GM18909 (cell line): ENCODE results near the gene RPRML.
"Not testable (repeated sequence)": the region's sequence is repeated elsewhere in the genome, so short reads cannot be mapped to it uniquely, and the experiment has no call there.

Experiments
- ATAC-seq: cut with Tn5 transposase; IDR thresholded peaks from one replicate; pipeline ENCODE4 v1.9.1; 2021; ENCODE audit warnings: mild to moderate bottlenecking; ENCODE audit not compliant: unreplicated experiment, poor library complexity

Gene RPRML

DNA sequence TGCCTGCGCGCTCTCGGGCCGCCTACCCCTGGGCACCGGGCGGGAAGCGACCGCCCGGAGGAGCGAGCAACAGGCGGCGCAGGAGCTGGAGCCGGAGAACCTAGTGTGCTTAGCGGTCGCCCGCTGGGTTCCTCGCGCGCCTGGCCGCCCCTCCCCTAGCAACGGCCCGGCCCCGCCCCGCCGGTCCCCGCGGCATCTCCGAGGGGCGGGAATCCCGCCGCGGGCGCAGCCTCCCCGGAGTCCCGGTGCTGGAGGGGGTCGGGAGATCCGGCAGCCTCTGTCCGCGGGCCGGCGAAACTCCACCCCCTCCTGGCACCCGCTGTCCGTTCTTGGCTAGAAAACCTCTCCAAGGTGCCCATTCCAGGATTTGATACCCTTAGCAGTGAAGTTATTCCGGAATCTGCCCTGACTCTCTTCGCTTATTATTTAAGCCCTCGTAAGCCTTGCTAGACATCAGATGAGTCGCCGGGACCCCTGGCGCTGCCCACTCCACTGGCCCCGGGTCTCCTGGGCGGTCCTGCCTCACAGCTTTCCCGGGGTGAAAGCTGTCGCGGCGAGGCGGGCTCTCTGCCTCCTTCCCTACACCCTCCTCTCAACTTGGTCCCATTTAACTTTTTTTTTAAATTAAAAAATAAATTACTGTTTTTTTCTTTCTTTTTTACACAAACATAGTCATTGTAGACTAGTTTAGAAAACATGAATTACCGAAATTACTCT lies at the start of gene RPRML:
Gene RPRML (minus strand): TSS at position 107 of the 717 bp plus-strand sequence. CDS start 246 bp downstream, outside the sequence.
- ATAC-seq: no peak

DNA sequence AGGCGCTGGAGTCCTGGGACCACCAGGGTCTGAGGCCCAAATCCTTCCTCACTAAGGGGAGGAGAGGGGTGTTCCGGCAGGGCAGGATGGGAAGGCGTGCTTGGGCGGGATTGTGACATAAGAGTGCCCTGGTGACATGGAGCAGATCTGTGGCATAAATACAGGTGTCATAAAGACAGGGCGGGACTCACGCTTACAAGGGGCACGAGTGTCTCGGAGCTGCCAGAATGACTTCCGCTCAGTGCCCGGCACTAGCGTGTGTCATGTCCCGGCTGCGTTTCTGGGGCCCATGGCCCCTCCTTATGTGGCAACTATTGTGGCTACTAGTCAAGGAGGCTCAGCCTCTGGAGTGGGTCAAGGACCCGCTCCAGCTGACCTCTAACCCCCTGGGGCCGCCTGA lies 37.9 kb upstream of the RPRML start:
- ATAC-seq: not testable (repeated sequence)

DNA sequence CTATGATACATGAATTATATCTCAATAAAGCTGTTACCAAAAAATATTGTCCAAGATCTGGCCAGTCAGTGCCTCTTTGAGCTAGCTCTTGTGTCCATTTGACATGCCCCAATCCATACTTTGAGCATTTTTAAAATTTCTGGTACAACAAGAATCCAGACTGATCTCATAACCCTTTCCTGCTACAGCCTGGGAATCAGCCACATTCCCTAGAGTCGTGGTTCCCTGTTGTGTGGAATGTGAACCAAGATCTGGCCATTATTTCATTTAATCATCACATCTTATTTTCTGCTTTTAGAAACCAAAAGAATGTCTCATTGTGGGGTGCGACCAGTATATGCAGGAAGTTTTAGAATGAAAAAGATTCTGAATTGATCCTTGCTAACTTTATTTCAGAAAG lies 34.3 kb upstream of the RPRML start:
- ATAC-seq: no peak

DNA sequence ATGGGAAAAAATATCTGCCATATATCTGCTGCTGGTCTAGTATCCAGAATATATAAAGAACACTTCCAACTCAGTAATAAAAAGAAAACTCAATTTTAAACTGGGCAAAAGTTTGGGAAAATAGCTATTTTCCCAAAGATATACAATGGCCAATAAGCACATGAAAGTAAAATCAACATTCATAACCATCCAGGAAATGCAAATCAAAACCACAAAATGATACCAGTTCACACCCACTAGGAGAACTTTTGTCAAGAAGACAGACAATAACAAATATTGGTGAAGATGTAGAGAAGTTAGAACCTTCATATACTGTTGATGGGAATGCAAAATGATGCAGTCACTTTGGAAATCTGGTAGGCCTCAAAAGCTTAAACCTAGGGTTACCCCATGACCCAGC lies 33.4 kb upstream of the RPRML start:
- no peak for ATAC-seq

DNA sequence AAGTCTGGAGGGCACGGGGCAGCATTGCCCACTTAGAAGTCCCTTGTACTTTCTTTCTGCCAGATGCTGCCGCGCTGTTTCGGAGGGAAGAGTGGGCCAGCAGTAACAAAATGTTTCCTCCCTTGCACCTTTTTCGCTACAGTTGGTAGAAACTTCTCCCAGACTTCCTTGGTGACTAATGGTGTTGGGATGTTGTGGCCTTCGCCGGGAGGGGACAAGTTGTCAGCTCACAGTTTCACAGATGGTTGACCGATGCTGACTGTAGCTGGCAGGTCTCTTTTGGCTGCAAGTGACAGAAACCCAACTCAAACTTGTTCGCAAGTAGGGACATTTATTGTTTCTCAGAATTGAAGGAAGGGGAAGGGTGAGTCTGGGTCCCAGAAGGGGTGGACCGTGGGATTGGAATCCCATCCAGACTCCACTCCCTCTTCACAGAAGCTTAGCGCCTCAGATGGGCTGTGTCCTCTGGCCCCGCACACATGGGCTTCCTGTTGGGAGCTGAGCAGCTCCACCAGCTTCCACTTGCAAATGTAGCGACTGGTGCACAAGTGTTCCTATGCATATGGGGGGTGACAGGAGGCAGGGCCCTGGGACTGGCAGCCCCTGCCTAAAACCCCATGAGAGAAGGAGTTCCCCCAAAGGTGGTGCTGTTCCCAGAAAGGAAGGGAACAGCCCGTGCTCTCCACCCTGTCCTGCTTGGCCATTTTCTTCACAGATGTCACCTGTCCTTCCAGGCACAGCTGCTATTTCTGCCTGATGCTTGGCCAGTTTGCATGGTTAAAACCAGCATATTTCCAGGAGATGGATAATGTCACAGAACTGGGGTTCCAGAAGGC lies 30.9 kb upstream of the RPRML start:
- ATAC-seq: no peak

DNA sequence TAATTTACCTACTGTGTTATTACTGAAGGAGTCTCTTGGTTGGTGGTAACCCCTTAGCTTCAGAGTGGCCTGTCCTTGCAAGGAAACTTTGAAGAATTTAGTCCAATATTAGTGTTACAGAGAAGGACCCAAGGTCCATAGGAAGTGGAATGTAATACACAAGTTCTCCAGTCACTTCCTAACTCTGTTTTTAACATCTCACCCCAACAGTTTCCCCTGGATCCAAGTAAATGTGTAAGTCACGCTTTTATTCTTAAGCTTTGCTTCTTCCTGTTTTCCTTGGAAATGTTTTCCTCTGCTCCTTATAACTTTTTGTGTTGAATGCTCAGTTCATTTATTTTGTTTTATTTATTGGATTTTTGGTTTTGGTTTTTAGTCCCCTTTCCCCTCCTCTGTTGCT lies 25.9 kb upstream of the RPRML start:
- ATAC-seq: no peak

DNA sequence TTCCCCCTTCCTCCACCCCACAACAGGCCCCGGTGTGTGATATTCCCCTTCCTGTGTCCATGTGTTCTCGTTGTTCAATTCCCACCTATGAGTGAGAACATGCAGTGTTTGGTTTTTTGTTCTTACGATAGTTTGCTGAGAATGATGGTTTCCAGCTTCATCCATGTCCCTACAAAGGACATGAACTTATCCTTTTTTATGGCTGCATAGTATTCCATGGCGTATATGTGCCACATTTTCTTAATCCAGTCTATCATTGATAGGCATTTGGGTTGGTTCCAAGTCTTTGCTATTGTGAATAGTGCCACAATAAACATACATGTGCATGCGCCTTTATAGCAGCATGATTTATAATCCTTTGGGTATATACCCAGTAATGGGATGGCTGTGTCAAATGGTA lies 24.8 kb upstream of the RPRML start:
- not testable (repeated sequence) for ATAC-seq

DNA sequence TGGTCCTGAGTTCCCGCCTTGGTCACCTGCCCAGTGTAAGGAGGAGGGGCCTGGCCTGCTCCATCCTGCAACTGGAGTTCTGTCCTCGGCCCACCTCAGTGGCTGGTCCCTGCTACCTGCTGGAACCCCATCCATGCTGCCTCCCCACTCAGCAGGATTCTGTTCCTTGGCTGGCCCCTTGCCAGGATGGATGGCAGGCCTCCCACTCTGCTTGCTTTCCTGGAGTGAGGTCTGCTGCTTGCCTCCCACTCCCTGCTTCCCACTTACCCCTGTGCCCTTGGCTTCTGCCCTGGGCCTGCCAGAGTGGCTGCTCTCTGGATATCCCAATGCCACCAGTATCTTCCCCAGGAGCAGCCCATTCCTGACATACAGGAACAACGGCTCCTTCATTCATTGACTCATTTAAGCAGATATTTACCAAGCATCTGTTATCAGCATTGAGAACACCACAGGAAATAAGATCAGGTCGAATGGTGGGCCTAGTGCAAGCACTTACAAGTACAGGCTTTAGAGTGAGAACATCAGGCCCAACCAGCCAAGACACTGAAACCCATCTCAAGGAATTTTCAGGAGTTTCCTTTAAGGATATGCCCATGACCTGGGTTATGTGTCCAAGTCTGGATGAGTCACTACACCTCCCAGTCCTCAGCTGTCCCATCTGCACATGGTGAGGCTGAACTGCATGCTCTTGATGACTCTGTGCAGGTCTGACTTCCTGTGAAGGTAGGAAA lies 17.0 kb upstream of the RPRML start:
- ATAC-seq: no peak

DNA sequence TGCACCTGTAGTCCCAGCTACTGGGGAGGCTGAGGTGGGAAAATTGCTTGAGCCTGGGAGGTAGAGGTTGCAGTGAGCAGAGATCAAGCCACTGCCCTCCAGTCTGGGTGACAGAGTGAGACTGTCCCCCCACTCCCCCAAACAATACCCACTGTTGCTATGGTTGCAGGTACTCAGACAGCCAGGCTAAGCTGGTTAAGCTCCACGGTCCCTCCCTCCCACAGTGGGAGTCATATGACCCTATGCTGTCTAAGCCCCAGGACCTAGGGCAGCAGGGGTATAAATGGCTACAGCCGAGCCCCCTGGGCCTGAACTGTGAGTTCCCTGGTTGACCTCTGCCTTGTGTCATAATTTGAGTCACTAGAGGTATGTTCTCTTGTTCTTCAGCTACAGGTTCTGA lies 15.9 kb upstream of the RPRML start:
- ATAC-seq: no peak

DNA sequence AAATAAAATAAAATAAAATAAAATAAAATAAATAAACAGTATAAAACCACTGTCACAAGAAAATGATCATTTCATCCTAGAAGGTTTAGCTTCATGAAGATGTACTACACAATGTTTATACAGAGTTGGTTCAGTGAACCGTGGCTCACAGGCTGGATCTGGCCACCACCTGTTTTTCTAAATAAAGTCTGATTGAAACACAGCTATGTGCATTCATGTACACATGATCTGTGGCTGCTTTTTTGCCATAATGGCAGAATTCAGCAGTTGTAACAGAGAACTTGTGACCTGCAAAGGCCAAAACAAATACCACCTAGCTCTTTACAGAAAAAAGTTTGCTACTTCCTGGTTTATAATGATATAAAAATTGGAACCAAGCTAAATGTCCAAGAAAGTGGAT lies 12.6 kb upstream of the RPRML start:
- no peak for ATAC-seq

DNA sequence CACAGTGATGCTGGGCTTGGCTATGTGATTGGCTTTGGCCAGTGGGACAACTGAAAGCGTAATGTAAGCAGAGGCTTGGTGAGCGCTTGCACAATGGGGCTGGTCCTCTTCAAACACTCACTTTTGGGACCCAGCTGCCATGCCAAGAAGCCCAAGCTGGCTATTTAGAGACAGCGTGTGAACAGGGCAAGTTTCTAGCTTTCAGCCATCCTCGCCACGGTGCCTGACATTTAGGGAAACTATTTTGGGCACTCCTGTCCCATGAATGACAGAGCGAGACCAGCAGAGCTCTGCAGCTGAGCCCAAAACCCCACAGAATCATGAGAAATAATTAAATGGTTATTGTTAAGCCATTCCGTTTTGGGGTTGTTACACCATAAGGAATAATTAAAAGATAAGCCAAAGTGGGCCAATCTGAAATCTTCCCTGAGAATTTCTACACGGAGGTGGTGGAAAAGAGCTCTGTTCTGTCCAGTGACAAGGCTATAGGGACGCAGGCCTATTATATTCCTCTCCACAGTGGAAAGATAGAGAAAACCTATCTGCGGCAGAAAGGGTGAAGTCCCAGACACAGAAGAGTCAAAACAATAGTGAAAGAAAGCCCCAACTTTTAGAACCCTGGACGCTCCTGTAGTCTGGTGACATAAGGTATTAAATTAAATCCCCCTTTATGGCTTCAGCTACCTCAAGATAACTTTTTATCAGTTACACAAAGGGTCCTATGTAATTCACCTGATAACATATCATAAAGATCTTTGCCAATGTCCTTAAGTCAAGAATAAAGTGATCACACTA lies 10.8 kb upstream of the RPRML start:
- ATAC-seq: no peak

DNA sequence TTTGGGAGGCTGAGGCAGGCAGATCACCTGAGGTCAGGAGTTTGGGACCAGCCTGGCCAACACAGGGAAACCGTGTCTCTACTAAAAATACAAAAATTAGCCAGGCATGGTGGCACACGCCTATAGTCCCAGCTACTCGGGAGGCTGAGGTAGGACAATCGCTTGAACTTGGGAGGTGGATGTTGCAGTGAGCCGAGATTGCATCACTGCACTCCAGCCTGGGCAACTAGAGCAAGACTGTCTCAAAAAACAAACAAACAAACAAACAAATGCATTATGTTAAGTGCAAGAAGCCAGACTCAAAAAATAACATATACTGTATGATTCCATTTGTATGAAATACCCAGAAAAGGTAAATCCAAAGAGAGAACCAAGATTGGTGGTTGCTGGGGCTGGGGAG lies 8.9 kb upstream of the RPRML start:
- ATAC-seq: not testable (repeated sequence)

DNA sequence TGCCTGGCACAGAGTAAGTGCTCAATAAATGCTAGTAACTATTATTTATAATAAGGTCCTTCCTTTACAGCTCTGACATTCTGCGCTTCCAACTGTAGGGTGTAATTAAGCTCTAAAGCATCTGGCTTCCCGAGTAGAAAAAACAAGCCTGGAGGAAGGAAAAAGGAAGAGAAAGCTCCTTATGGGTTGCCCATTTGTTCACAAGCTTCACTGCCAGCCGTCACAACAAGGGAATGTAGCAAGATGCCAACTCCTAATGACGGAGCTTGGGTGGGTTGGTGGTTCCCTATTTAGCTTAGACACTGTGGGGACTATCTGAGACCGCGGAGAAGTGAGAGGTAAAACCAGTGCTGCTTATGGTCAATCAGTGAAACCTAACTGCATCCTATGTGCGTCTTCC lies 7.3 kb upstream of the RPRML start:
- no peak for ATAC-seq

DNA sequence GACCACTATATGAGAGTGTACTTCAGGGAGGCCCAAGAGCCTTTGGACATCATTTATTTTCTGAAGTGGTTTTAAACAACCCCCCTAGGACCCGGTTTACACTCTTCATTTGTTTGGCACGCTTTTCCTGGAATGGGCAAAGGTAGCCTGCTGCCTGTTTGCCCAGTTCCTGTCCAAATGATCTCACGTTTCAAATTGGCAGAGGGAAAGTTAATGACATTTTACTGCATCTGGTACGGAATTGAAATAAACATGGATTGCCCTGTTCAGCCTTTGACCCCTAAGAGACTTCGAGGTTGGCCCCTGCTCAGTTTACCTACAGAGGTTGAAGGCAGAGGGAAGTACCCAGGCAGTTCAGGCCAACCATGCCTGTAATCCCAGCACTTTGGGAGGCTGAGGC lies 5.8 kb upstream of the RPRML start:
- ATAC-seq: no peak

DNA sequence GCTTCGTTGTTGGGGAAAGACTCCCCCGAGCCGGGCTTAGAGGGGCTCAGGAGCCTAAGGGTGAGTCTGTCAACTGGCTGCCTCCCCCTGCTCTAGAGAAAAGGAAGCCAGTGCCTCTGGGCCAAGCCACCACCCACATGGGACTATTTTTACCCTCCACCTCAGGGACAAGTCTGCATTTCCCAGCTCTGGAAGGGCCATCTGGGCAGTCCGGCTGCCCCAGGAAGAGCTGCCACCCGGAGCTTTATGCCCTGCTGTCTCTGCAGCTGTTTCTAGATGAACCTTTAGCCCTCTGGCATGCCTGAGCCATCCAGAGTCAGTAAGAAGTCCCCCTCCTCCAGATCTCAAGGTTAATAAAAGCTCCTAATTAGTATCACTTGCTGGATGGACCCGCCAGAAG lies 5.3 kb upstream of the RPRML start:
- no peak for ATAC-seq

DNA sequence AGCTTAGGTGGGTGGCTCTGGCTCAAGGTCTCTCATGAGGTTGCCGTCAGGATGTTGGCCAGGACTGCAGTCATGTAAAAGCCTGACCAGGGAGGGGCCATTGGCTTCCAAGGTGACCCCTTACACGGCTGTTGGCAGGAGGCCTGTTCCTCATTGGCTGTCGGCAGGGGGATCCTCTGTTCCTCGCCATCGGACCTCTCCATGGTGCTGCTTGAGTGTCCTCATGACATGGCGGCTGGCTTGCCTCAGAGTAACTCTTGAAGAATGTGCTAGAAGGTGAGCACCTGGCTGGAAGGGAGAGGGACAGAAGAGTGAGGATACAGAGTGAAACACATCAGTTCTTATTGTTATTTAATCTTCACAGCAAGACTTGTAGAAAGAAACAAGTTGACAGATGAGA lies 4.7 kb upstream of the RPRML start:
- ATAC-seq: no peak

DNA sequence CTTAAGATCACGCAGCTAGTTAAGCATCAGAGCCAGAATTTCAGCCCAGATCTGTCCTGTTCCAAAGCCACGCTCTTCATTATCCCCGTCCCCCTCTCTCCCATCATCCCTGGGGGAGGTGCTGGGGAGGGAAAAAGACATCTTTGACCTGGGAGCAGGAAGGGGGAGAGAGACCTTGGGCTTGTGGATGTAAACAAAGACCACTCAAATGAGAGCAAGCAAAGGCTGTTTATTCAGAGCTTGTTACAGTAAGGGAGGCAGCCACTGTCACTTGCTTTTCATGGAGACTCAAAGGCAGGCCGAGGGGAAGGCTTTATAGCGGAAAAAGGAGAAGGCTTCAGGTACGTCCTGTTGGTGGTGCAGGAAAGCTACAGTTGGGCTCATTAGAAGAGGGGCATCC lies 3.5 kb upstream of the RPRML start:
- ATAC-seq: no peak

DNA sequence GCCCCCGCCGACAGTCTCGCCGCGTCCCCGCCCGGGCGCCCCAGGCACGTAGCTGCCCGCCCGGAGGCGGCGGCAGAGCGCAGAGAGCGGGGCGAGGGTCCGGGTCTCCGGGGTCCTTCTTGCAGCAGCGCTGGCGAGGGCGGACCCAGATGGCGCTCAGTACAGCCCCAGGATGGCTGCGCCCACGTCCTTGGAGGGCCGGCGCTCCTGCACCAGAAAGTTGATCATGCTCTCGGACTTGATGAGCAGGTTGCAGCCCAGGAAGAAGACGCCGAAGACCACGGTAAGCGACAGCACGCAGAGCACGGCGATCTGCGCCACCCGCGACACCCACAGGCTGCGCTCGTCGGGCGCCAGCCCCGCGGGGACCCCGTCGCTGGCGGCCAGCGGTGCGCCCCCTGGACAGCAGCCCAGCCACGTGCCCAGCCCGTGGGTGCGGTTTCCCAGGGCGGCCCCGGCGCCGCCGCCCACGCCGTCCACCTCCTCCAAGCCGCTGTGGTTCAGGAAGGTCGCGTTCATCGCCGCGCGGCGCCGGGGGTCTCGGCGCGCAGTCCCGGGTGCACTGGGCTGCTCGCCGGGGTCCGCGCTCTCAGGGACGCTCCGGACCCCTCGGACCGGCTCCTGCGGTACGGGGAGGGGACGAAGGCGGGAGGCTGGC lies 435 bp downstream of the RPRML start:
- ATAC-seq: no peak

DNA sequence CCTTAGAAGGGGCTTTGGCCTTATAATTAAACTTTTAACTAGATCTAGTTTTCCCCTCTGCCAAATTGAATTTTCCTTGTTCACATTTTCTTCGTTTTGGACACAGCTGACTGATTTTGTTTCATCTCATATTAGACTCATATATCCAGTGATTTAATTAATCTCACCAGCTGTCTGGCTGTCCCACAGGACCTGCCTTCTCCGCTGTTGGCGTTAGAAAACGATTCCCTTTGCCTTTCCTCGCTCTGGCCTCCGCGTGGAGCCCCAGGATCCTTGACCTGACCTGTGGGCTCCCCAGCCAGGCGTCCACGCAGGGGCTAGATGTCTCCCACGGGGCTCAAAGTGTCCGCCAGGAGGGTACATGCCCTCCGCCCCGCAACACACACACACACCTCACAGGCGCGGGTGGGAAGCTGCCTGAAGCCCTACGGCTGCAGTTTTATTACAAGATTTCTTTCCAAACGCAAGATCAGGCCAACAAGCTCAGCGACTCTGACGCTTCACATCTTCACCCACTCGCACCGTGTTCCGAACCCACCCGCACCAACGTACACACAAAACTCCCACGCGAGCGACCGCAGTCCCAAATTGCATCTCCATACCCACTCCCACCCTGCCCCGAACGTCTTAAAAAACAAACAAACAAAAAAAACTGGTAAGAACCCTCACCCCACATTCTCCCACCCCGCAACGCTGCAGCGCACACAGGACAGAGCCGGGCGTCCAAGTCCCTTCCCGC lies 1.1 kb downstream of the RPRML start:
- ATAC-seq: no peak
